ENCODE measurements around the gene OVOL2. TPM values are rescaled to one million over a fixed set of nuclear protein-coding genes. Genes with fewer than 3 reads are reported as not detected.

Gene OVOL2
- total RNA-seq, 1 donor from 2014 or later: not detected

- intact Hi-C loops (cut with DNase I): no loop called here
- no peaks in the 10 kb centered on the region for H3K27me3 ChIP-seq
- no peaks in the 10 kb centered on the region for H3K4me1 ChIP-seq
- no peak for DNase-seq (ENCODE audit: low spot score in 2 of 2)
- H3K27ac ChIP-seq: no peak overlapping the region
- H3K4me3 ChIP-seq: no peak overlapping the region
- TF ChIP-seq, protein P1, sequence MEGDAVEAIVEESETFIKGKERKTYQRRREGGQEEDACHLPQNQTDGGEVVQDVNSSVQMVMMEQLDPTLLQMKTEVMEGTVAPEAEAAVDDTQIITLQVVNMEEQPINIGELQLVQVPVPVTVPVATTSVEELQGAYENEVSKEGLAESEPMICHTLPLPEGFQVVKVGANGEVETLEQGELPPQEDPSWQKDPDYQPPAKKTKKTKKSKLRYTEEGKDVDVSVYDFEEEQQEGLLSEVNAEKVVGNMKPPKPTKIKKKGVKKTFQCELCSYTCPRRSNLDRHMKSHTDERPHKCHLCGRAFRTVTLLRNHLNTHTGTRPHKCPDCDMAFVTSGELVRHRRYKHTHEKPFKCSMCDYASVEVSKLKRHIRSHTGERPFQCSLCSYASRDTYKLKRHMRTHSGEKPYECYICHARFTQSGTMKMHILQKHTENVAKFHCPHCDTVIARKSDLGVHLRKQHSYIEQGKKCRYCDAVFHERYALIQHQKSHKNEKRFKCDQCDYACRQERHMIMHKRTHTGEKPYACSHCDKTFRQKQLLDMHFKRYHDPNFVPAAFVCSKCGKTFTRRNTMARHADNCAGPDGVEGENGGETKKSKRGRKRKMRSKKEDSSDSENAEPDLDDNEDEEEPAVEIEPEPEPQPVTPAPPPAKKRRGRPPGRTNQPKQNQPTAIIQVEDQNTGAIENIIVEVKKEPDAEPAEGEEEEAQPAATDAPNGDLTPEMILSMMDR (IDR thresholded peaks at IDR 0.05): no peak
- no peaks in the 10 kb centered on the region for H3K36me3 ChIP-seq
- no peaks in the 10 kb centered on the region for H3K9me3 ChIP-seq
Observed at GRCh38 chr20:18016772-18017171, 40.9 kb downstream of the OVOL2 start.

DNA sequence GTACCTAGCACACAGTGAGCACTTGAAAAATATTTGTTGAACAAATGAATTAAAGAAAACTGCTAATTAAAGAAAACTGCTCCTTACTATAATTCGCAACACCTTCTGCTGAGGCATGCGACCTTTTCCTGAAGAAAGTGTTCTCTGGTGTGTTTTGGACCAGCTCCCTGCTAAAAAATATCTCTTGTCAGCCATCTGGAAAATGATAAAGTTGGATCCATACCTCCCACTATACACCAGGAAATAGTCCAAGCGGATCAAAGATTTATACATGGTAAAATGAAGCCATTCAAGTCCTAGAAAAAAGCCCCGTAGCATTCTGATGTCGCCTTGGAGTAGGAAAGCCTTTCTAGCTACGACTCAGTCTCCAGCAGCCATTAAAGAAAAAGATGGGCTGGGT, 43.3 kb downstream of the OVOL2 start:
- H3K27ac ChIP-seq: no peak overlapping the region
- DNase-seq (ENCODE audit: low spot score in 2 of 2): no peak
- no peaks in the 10 kb centered on the region for H3K4me1 ChIP-seq
- intact Hi-C loops (cut with DNase I): no loop called here
- no peaks in the 10 kb centered on the region for H3K27me3 ChIP-seq
- TF ChIP-seq, protein P1 (IDR thresholded peaks at IDR 0.05): no peak
- no peak overlapping the region for H3K4me3 ChIP-seq
- no peaks in the 10 kb centered on the region for H3K36me3 ChIP-seq
- no peaks in the 10 kb centered on the region for H3K9me3 ChIP-seq

GRCh38 chr20:18012901-18013300, 44.8 kb downstream of the OVOL2 start:
- no peaks in the 10 kb centered on the region for H3K9me3 ChIP-seq
- H3K4me1 ChIP-seq: no peaks in the 10 kb centered on the region
- TF ChIP-seq, protein P1 (IDR thresholded peaks at IDR 0.05): no peak
- H3K4me3 ChIP-seq: no peak overlapping the region
- no peak for DNase-seq (ENCODE audit: low spot score in 2 of 2)
- no peaks in the 10 kb centered on the region for H3K36me3 ChIP-seq
- no peak overlapping the region for H3K27ac ChIP-seq
- intact Hi-C loops (cut with DNase I): no loop called here
- H3K27me3 ChIP-seq: no peaks in the 10 kb centered on the region

DNA sequence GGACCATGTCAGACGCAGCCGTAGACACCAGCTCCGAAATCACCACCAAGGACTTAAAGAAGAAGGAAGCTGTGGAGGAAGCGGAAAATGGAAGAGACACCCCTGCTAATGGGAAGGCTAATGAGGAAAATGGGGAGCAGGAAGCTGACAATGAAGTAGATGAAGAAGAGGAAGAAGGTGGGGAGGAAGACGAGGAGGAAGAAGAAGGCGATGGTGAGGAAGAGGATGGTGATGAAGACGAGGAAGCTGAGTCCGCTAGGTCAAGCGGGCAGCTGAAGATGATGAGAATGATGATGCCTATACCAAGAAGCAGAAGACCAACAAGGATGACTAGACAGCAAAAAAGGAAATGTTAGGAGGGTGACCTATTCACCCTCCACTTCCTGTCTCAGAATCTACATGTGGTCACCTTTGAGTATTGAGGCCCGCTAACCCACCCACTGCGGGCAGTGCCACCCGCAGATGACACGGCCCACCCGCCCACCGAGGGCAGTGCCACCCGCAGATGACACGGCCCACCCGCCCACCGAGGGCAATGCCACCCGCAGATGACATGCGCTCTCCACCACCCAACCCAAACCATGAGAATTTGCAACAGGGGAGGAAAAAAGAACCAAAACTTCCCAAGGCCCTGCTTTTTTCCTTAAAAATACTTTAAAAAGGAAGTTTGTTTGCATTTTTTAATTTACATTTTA, 45.6 kb downstream of the OVOL2 start:
- TF ChIP-seq, protein P1 (IDR thresholded peaks at IDR 0.05): no peak
- Histone ChIP-seq H3K36me3 (no peaks in the 10 kb centered on the region), H3K4me1 (no peaks in the 10 kb centered on the region), H3K9me3 (no peaks in the 10 kb centered on the region), H3K27me3 (no peaks in the 10 kb centered on the region), H3K27ac (no peak overlapping the region), H3K4me3 (no peak overlapping the region)
- intact Hi-C loops (cut with DNase I): no loop called here
- no peak for DNase-seq (ENCODE audit: low spot score in 2 of 2)

GRCh38 chr20:18011482-18011881, 46.2 kb downstream of the OVOL2 start:
- intact Hi-C loops (cut with DNase I): no loop called here
- H3K27ac ChIP-seq: no peak overlapping the region
- TF ChIP-seq, protein P1 (IDR thresholded peaks at IDR 0.05): no peak
- H3K36me3 ChIP-seq: no peaks in the 10 kb centered on the region
- no peaks in the 10 kb centered on the region for H3K27me3 ChIP-seq
- H3K9me3 ChIP-seq: no peaks in the 10 kb centered on the region
- DNase-seq (ENCODE audit: low spot score in 2 of 2): no peak
- H3K4me1 ChIP-seq: no peaks in the 10 kb centered on the region
- H3K4me3 ChIP-seq: no peak overlapping the region

DNA sequence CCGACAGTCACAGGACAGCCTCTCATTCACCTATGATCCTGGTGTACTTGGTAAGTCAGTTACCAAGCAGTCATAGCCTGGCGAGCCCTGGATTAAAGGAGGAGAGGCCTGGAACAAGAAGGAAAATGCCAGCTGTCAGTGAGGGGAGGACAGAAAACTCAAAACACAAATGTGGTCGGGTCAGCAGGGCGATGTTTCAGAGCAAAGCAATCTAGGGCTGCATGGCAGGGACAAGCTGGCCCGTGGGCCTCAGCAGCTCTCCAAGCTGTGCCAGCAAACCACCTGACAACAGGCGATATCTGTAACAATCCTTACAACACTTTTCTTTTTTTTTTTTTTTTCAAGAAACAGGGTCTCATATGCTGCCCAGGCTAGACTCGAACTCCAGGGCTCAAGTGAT, 48.6 kb downstream of the OVOL2 start:
- TF ChIP-seq, protein P1 (IDR thresholded peaks at IDR 0.05): no peak
- intact Hi-C loops (cut with DNase I): no loop called here
- Histone ChIP-seq H3K27ac (no peak overlapping the region), H3K9me3 (no peaks in the 10 kb centered on the region), H3K4me1 (no peaks in the 10 kb centered on the region), H3K27me3 (no peaks in the 10 kb centered on the region), H3K36me3 (no peaks in the 10 kb centered on the region), H3K4me3 (no peak overlapping the region)
- DNase-seq (ENCODE audit: low spot score in 2 of 2): no peak

Data from ascending aorta (tissue), 2 donors.